Right forelimb (tissue), 1 donor: ENCODE results near the gene MYO7B.
A peak's percentile ranks its signal among the peaks of the same experiment; 100 is the strongest.
"Not testable (repeated sequence)": the region's sequence is repeated elsewhere in the genome, so short reads cannot be mapped to it uniquely, and the experiment has no call there.

Experiments
- DNase-seq: peaks from one replicate; pipeline ENCODE4 v3.0.0-alpha.2; 2018

The MYO7B gene

DNA sequence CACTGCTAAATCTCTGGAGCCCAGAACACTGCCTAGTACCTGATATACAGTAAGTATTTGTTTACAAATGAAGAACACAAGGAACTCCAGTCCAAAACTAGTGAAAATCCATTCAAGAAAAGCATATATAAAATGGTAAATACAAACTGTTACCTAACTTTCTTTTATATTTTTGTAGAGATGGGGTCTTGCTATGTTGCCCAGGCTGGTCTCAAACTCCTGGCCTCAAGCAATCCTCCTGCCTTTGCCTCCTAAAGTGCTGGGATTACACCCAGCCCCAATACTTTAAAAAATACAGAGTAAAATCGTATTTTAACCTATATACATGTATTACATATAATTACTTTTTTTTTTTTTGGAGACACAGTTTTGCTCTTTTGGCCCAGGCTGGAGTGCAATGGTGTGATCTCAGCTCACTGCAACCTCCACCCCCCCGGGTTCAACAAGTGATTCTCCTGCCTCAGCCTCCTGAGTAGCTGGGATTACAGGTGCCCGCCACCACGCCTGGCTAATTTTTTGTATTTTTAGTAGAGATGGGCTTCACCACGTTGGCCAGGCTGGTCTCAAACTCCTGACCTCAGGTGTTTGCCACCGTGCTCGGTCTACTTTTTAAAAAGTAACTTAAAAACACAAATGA is 11.2 kb upstream of the MYO7B start:
- not testable (repeated sequence) for DNase-seq

DNA sequence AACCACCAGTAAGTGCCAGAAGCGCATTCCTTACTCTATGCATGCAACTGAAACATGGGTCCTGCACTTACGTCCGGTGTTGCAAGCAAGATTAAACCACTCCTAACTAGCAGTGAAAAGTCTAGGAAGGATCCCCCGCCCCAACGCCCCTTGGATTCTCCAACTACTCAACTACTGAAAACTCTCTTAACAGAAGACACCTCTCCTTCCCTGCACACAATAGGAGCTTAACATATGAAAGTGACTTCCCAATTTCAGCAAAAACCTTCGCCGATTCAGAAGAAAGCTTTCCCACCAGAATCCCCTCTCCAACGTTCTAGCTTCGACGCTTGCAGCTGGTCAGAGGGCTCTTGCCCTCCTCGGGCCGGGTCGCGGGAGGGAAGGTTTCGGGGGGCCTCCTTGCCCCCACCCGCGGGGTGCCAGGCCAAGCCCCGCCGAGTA is 9.8 kb upstream of the MYO7B start:
- peak; percentile 50 for DNase-seq

- peak; percentile 96 for DNase-seq
Measured at GRCh38 chr2:127526132-127527000, 9.1 kb upstream of the MYO7B start, which contains the start of gene IWS1. IWS1 (minus strand) TSS chr2:127526489; CDS start chr2:127526208, 281 bp downstream.

DNA sequence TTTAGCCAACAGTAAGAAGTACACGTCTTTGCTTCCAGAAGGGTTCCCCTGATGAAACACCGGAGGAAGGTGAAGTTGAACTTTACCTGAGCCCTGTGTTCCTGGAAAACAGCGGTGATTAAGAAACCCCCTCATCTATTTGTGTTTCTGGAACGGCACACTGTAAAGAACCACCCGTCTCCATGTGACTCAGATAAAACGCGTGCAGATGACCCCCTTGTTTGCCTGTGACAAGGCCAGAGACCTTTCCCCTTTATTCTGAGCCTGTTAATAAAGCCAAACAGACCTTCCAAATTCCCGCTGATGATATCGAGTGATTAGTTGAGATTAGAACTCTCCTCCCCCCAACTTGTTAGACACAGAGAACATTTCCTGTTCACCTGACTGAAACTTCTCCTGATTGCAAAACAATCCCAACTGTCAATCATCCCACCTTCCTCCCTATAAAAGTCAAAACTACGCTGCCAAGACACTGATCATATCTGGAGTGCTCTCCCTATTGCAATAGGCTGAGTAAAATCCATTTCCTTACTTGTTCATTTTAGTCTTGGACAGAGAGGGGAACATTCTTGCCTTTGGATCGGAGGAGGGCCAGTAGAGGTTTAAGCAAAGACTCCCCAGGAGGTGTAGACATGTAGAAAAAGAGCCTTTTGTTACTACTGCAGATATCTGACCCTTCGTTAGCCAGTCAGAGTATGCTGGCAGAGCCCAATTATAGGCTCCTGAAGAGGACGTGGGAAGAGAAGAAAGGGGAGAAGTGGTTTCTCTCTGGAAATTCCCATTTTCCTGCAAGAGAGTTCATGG is 8.3 kb upstream of the MYO7B start:
- no peak for DNase-seq

GRCh38 chr2:127528487-127528886 is 7.0 kb upstream of the MYO7B start:
- DNase-seq: no peak

DNA sequence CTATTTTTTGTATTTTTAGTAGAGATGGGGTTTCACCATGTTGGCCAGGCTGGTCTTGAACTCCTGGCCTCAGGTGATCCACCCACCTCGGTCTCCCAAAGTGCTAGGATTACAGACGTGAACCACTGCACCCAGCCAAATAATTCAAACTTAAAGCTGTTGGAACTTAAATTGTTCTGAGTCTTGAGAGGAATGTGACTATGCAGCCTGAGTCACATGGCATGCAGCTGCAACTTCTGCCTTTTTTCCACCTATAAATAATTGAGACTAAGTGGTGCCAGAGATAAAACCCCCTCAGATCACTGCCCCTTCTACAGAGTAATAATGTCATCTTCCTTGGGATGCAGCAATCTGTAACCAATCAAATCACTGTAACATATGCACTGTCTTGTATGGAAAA is 6.1 kb upstream of the MYO7B start:
- not testable (repeated sequence) for DNase-seq

DNA sequence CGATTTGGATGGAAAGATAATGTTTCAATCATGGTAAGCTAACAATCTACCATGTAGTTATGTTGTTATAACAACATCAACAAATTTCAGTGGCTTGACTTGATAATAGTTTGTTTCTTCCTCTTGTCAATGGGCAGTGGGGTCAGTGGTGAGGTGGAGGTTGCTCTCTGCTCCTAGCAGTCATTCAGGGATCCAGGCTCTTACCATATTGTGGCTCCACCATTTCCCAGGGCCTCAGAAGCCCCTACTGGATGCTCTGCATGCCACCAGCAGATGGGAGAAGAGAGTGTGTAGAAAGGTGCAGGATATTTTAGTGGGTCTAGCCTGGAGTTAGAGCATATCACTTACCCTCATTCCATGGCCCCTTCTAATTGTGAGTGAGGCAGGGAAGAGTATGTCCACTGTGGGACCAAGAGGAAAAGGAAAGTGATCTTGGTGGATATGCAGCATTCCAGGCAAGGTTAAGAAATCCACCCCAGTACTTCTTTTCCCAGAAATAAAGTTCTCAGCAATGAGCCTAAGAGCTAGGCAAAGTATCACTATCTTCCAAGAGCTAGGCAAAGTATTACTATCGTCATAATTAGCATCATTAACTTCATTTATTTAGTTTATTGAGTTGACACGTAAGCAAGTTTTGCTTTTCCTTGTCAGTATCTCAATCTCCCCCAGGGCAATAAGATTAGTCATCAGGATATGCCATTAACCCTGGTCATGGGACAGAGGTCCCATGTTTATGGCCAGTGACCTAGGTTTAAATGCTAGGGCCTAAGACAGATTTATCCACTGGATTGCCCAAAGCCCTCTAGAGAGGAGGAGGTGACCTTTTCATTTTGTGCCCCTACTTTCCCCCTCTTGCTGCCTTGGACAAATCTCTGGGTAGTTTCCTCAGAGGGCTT is 5.0 kb upstream of the MYO7B start:
- DNase-seq: no peak

DNA sequence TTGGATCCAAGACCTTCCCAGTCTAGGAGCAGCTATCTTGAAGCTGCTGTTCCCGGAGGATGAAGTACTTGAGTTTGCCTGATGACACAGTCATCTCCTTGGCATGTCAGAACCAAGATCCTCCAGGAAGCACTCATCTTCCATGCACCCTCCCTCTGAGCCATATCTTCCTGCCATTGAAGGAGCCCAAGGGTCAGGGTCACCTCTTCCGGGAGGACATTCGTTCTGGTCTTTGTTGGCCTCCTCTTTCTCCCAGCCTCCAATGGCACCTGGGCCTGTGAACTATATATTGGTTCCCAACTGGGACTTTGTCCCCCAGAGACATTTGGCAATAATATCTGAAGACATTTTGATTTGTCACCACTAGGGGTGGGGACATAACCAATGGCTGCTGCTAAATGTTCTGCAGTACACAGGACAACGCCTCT is 4.2 kb upstream of the MYO7B start:
- DNase-seq: no peak

DNA sequence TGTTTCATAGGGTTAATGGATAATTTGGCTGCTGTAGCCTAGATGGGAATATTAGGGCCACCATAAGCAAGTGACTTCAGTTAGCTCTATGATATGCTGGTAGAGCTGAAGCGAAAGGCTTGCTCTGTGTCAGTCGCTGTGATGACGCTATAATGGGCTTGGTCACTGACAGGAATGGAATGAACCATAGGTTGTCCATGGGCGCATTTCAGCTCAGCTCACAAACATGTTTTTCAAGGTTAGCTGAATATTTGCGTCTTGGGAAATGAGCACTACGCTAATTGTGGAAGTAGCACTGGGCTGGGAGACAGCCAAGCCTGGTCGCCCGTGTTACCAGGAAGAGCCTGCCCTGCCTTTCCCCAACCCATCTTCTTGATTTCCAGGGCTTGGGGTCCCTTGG is 3.2 kb upstream of the MYO7B start:
- DNase-seq: no peak

- DNase-seq: no peak
Measured at GRCh38 chr2:127535918-127536317, 435 bp downstream of the MYO7B start.

DNA sequence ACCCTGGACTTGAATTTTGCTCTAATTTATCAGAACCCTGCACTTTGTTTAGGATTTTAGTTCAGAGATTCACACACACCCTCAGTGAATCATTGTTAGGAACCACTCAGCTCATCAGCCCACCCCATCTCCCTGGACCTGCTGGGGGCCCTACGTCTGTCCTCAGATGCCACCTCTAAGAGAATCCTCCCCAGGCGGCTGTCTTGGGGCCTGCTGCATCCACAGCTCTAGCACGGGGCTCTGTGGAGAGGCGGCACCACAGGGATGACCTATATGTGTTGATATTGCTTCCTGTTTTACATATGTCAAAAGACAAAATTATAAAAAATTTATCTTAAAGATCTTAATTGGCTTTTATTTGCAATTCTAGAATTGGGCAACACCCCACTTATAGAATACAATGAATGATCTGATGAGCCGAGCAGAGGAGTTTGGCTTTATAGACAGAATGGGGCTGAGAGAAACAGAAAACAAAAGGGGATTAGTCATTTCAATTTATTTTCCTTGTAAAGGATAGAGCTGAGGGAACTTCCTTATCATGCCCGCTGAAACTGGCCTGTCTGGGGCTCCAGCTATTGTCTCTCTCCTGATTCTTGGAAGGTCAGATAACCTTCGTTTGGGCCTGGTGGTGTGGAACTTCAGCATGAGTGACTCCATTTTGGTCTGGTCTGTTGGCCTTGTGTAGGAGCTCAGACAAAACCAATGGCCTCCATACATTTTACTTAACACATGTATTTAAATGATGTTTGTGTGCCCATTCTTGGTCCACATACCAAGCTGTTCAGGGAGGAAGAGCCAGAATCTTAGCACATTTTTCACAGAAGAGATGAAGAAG is 1.4 kb downstream of the MYO7B start:
- DNase-seq: no peak

GRCh38 chr2:127537644-127538043 is 2.2 kb downstream of the MYO7B start:
- DNase-seq: no peak

GRCh38 chr2:127541809-127542208 is 6.3 kb downstream of the MYO7B start:
- DNase-seq: no peak

- no peak for DNase-seq
Measured at GRCh38 chr2:127542231-127542630, 6.7 kb downstream of the MYO7B start.

DNA sequence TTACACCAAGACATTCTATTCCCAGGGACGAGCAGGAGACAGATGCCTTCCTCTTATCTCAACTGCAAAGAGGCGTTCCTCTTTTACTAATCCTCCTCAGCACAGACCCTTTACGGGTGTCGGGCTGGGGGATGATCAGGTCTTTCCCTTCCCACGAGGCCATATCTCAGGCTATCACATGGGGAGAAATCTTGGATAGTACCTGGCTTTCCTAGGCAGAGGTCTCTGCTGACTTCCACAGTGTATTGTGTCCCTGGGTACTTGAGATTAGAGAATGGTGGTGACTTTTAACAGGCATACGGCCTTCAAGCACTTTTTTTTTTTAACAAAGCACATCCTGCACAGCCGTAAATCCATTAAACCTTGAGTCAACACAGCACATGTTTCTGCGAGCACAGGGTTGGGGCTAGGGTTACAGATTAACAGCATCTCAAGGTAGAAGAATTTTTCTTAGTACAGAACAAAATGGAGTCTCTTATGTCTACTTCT is 7.6 kb downstream of the MYO7B start:
- DNase-seq: not testable (repeated sequence)

GRCh38 chr2:127545189-127545588 is 9.7 kb downstream of the MYO7B start:
- DNase-seq: no peak

GRCh38 chr2:127545796-127546195 is 10.3 kb downstream of the MYO7B start:
- DNase-seq: no peak

DNA sequence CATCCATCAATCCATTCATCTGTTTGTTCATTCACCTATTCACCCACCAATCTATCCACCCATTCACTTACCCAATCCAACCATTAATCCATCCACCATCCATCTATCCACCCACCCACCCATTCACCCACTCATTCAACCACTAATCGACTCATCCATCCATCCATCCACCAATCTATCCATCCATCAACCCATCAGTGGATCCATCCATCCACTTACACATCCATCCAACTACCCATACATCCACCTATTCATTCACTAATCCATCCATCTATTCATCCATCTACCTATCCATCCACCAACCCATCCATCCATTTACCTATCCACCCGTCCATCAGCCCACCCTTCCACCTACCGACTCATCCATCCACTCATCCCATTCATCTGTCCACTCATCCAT is 11.3 kb downstream of the MYO7B start:
- DNase-seq: no peak

DNA sequence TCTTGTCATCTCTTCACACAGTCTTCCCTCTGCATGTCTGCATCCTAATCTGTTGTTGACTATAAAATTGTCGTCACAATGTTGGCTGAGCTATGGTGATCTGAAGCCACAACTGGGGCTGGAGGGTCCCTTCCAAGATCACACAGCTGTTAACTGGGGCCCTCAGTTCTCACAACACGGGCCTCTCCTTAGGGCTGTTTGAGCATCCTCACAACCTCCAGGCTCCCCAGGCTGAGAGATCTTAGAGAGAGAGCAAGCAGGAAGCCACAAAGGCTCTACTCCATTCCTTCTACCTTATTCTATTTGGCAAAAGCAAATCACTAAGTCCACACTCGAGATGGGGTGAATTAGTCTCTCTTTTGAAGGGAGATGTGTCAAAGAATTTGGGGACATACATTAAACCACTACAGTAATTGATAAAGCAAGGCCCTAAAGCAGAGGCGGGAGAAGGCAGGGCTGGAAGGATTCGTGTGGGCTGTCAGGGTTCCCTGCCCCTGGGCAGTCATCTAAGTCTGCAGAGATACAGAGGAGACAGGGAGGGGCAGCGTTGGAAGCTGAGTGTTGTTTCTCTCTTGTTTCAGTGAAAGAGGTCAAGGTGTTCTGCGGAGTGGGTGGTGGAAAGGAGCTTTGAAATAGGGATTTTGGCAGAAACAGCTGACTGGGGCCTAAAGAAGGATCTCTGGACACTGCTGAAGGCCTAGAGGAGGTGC is 15.9 kb downstream of the MYO7B start:
- DNase-seq: no peak

GRCh38 chr2:127552336-127552735 is 16.9 kb downstream of the MYO7B start:
- DNase-seq: no peak
